GM21529 (cell line): ENCODE results near the gene WDR33.

Experiments used
- ATAC-seq: cut with Tn5 transposase; IDR thresholded peaks from one replicate; pipeline ENCODE4 v1.9.1; 2021; ENCODE audit not compliant: unreplicated experiment

Gene WDR33

DNA sequence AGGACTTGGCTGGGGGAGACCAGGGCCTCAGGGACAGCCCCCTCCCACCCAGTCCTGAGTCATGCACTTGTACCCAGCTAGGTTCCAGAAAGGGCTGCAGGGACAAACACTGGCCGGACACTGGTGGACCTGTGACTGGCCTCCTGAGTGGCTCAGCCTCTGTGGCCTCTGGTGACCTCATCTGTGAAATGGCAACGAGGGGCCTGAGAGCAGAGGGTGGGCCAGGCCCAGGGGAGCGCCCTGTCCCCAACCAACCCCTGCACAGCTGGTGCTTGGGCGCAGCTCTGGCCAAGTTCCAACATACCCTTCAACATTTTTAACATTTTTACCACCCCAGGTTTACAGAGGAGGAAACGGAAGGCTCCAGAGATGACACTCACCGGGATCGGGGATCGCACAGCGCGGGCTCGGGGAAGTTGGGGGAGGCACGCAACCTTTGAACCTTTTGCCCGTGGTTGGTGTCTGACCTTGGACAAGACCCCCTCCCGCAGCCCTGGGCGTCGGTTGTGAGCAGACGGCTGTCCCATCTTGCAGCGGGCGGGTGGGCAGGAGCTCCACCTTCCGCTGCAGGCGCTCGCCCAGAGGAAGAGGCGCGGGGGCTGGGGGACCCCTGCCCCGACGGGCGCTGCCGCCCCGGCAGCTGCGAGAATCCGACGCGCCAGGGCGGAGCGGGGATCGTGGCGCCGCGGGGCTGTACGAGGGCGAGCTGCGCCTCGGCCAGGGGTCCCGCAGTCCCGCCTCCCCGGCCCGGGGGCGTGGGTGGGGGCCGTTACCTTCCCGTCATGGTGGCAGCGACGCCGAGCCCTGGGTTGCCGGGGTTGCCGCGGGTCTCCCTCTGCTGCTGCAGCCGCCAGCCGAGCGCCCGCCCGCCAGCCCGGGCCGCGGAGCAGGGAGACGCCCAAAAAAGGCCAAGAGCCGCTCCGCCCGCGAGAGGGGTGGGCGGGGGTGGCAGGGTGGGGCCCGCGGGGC is 136.4 kb downstream of the WDR33 start:
- ATAC-seq: no peak

- no peak for ATAC-seq
These were observed 137.5 kb downstream of the WDR33 start for GRCh38 chr2:127673291-127674069.

DNA sequence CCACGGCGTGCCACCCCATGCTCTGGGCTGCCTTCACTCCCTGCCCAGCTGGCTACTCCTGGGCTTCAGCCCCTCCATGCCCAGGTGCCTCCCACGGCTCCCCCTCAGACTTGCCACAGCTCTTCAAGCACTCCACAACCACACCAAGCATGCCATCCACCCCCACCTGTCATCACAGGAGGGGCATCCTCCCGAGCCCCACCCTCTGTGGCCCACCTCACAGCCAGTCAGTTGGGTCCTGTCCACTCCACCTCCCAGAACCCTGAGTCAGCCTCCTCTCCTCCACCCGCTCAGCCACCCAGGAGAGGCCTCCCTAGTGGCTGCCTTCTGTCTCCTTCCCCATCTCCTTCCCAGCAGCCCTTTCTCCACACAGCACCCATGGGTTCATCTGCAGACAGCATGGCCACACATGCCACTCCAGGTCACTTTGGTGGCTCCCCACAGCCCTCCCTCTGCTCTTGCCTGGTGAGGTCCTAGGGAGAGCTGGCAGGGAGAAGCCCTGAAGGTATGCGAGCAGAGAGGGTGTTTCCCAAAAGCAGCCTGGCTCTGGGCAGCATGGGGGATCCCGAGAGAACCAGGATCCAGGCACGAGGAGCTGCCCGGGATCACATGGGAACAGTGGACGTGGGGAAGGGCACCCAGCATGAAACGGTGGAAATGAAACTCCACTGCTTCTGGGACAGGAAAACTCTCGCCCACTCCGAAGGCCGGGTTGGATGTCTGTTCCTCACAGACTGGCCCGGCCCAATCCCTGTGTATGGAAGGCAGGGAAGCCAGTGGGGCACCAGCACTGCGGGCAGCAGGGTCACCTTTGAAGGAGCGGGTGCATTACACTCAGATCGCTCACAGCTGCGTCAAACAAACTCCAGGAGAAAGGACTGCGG is 138.4 kb downstream of the WDR33 start:
- no peak for ATAC-seq

- no peak for ATAC-seq
These were observed 139.2 kb downstream of the WDR33 start for GRCh38 chr2:127671557-127672302.

GRCh38 chr2:127670957-127671290 is 140.0 kb downstream of the WDR33 start:
- no peak for ATAC-seq

- ATAC-seq: no peak
These were observed 140.7 kb downstream of the WDR33 start for GRCh38 chr2:127670055-127670956.

DNA sequence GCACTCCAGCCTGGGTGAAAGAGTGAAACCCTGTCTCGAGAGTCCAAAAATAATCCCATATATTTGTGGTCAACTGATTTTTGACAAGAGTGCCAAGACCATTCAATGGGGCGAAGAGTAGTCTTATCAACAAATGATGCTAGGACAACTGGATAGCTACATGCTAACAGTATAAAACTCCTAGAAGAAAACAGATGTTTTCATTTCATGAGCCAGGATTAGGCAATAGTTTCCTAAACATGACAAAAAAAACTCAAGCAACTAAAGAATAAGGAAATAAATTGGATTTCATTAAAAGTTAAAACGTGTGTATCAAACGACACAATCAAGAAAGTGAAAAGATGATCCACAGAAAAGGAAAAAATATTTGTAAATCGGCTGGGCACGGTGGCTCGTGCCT is 141.9 kb downstream of the WDR33 start:
- ATAC-seq: no peak

- no peak for ATAC-seq
These were observed 145.6 kb downstream of the WDR33 start for GRCh38 chr2:127665267-127665893.

- ATAC-seq: no peak
These were observed 146.1 kb downstream of the WDR33 start for GRCh38 chr2:127664895-127665225.

- ATAC-seq: no peak
These were observed 146.7 kb downstream of the WDR33 start for GRCh38 chr2:127664065-127664894.

GRCh38 chr2:127663566-127664064 is 147.4 kb downstream of the WDR33 start:
- ATAC-seq: no peak

DNA sequence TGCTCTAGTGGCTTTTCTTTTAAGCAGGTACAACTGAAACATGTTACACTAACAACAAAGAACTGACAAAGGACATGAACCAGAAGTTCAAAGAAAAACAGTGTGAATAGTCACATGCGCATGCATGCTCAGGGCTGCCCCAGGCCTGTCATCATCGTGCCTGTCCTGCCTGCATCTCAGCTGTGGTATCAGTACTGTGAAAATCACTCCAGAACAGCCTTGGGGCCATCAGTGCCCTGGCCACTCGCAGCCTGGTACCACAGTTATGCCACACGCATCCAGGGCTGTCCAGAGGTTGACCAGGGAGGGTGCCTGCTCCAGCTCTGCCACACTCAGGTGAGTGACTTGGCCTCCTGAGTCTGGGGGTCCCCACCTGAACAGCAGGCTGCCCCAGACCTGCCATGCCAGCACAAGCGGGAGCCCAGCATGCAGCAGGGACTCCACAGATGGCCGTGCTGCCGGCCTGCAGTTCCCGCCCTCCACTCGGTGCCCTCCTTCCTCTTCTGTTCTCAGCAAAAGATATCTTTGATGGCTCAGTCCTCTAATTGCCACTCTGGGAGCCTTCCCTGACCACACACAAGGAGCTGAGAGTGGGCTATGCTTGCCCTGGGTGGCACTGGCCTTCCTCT is 147.9 kb downstream of the WDR33 start:
- no peak for ATAC-seq

- ATAC-seq: no peak
These were observed 148.9 kb downstream of the WDR33 start for GRCh38 chr2:127661949-127662510.

GRCh38 chr2:127661072-127661649 is 149.8 kb downstream of the WDR33 start:
- no peak for ATAC-seq

GRCh38 chr2:127660291-127660578 is 150.7 kb downstream of the WDR33 start:
- no peak for ATAC-seq

DNA sequence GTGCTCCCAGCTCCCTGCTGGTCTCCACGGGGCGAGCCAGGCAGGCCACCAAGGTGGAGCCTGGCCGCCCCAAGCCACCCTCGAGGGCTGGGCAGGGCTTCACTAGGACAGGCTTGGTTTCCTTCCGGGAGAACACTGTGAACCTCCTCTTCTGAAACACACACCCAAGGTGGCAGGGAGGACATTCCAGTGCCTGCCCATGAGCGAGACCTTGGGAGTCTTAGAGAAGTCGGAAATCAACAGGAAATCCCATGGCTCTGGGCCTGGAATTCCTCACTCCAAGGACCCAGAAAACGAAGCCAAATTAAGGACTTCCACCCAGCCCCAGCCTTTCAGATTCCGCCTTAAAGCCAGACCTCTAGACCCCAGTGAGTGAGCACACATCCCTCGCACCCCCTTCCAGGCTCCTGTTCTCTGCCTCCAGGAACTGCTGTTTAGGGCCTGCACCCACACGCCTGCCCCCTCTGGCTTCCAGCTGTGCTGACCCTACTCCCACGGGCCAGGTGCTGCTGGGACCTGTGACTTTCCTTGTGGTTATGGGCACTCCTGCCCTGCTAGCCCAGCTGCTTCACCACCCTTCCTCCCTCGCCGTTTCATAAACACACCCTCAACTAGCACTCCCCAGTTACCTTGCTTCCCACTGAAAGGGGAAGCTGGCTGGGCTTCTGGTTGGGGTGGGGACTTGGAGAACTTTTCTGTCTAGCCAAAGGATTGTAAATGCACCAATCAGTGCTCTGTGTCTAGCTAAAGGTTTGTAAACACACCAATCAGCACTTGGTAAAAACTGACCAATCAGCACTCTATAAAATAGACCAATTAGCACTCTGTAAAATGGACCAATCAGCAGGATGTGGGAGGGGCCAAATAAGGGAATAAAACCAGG is 151.3 kb downstream of the WDR33 start:
- no peak for ATAC-seq
